Urinary bladder (tissue), 4 donors: ENCODE data around the gene MYL4. TPM values are rescaled to one million over a fixed set of nuclear protein-coding genes. Genes with fewer than 3 reads are reported as not detected.
"Not testable (repeated sequence)": the region's sequence is repeated elsewhere in the genome, so short reads cannot be mapped to it uniquely, and the experiment has no call there.

Source experiments
- DNase-seq: peaks from one replicate; pipeline ENCODE4 v3.0.0-alpha.2; 2015; ENCODE audit errors: extremely low spot score
- H3K27ac ChIP-seq: one replicate; pipeline ENCODE4 v1.5.1; 2013; ENCODE audit warnings: low read depth, mild to moderate bottlenecking, moderate library complexity
- H3K36me3 ChIP-seq: one replicate; pipeline ENCODE4 v1.6.1; 2013; ENCODE audit warnings: mild to moderate bottlenecking, moderate library complexity; ENCODE audit not compliant: insufficient read depth
- H3K4me1 ChIP-seq: one replicate; pipeline ENCODE4 v1.6.1; 2013; ENCODE audit warnings: mild to moderate bottlenecking, moderate library complexity; ENCODE audit not compliant: insufficient read depth
- H3K4me3 ChIP-seq: one replicate; pipeline ENCODE4 v1.5.1; 2013; ENCODE audit warnings: low read depth, low read length
- WGBS: extraction: QIAGEN DNeasy Blood & Tissue Kit; methylation state at CpG from one replicate; pipeline ENCODE4 v1.1.7; 2013; 5-methylcytosine and 5-hydroxymethylcytosine counted together
- polyA plus RNA-seq: library from polyadenylated mRNA; stranded (reverse); fragments of 200-250 nt; gene quantifications from one replicate; pipeline ENCODE4 v1.2.3, GENCODE V29; 2013
- total RNA-seq: library from RNA; depleted of rRNA; stranded (reverse); fragments of >200 nt; gene quantifications from one replicate; pipeline ENCODE4 v1.2.3, GENCODE V29; 2014
- donor health status: healthy with polysubstance abuse.
- donor health status: healthy.

Gene MYL4
- total and polyA plus RNA-seq, 2 donors: 0.53 to 31.7 TPM

- Histone ChIP-seq H3K27ac (no peak overlapping the region), H3K4me3 (no peak overlapping the region), H3K4me1 (peaks cover 3% of the 10 kb centered on the region), H3K36me3 (no peaks in the 10 kb centered on the region)
- no peak for DNase-seq
- WGBS: 92% methylated on average over 1 of the region's 1 CpG
Measured at GRCh38 chr17:47251421-47251940, 42.3 kb downstream of the MYL4 start.

- Histone ChIP-seq H3K27ac (no peak overlapping the region), H3K4me3 (no peak overlapping the region), H3K4me1 (peaks cover 3% of the 10 kb centered on the region), H3K36me3 (no peaks in the 10 kb centered on the region)
- WGBS: 100% methylated on average over 1 of the region's 1 CpG
- no peak for DNase-seq
Measured at GRCh38 chr17:47252209-47252608, 43.1 kb downstream of the MYL4 start.

- peaks cover 3% of the 10 kb centered on the region for H3K4me1 ChIP-seq
- H3K4me3 ChIP-seq: peak overlapping the region; percentile 79
- no peak for DNase-seq
- H3K36me3 ChIP-seq: no peaks in the 10 kb centered on the region
- WGBS: 71% methylated on average over 10 of the region's 10 CpGs
- no peak overlapping the region for H3K27ac ChIP-seq
Measured at GRCh38 chr17:47252766-47253512, 43.8 kb downstream of the MYL4 start.

GRCh38 chr17:47253541-47254402 is 44.6 kb downstream of the MYL4 start, which contains the start of gene ITGB3:
Gene ITGB3 (plus strand): TSS chr17:47253827. CDS start chr17:47253862, 35 bp downstream.
- Histone ChIP-seq H3K4me1 (peaks cover 3% of the 10 kb centered on the region), H3K27ac (peak within 1 kb of the TSS; percentile 78), H3K4me3 (peak within 1 kb of the TSS; percentile 79), H3K36me3 (no peaks in the 10 kb centered on the region)
- under 1% methylated on average over 112 of the region's 112 CpGs for WGBS
- DNase-seq: no peak

GRCh38 chr17:47254403-47254943 is 45.3 kb downstream of the MYL4 start:
- H3K27ac ChIP-seq: peak overlapping the region; percentile 78
- WGBS: 18% methylated on average over 15 of the region's 15 CpGs
- H3K4me1 ChIP-seq: peaks cover 3% of the 10 kb centered on the region
- no peaks in the 10 kb centered on the region for H3K36me3 ChIP-seq
- no peak for DNase-seq
- H3K4me3 ChIP-seq: peak overlapping the region; percentile 79

- Histone ChIP-seq H3K36me3 (no peaks in the 10 kb centered on the region), H3K4me1 (peaks cover 3% of the 10 kb centered on the region), H3K27ac (no peak overlapping the region), H3K4me3 (no peak overlapping the region)
- DNase-seq: no peak
- 56% methylated on average over 9 of the region's 9 CpGs for WGBS
Measured at GRCh38 chr17:47257651-47258339, 48.6 kb downstream of the MYL4 start.

- no peaks in the 10 kb centered on the region for H3K36me3 ChIP-seq
- no peaks in the 10 kb centered on the region for H3K4me1 ChIP-seq
- no peak for DNase-seq
- no peak overlapping the region for H3K27ac ChIP-seq
- WGBS: 77% methylated on average over 7 of the region's 7 CpGs
- no peak overlapping the region for H3K4me3 ChIP-seq
Measured at GRCh38 chr17:47262586-47262985, 53.4 kb downstream of the MYL4 start.

GRCh38 chr17:47264166-47264565 is 55.0 kb downstream of the MYL4 start:
- no peak overlapping the region for H3K27ac ChIP-seq
- DNase-seq: no peak
- H3K4me3 ChIP-seq: no peak overlapping the region
- no peaks in the 10 kb centered on the region for H3K36me3 ChIP-seq
- 96% methylated on average over 2 of the region's 2 CpGs for WGBS
- H3K4me1 ChIP-seq: no peaks in the 10 kb centered on the region

GRCh38 chr17:47265983-47266541 is 56.9 kb downstream of the MYL4 start:
- no peak overlapping the region for H3K4me3 ChIP-seq
- no peaks in the 10 kb centered on the region for H3K36me3 ChIP-seq
- WGBS: 84% methylated on average over 2 of the region's 2 CpGs
- H3K4me1 ChIP-seq: no peaks in the 10 kb centered on the region
- no peak overlapping the region for H3K27ac ChIP-seq
- DNase-seq: no peak

- H3K4me1 ChIP-seq: no peaks in the 10 kb centered on the region
- no peak overlapping the region for H3K4me3 ChIP-seq
- 66% methylated on average over 6 of the region's 6 CpGs for WGBS
- H3K27ac ChIP-seq: no peak overlapping the region
- DNase-seq: no peak
- no peaks in the 10 kb centered on the region for H3K36me3 ChIP-seq
Measured at GRCh38 chr17:47266782-47267181, 57.6 kb downstream of the MYL4 start.

GRCh38 chr17:47267354-47267828 is 58.2 kb downstream of the MYL4 start:
- Histone ChIP-seq H3K4me1 (no peaks in the 10 kb centered on the region), H3K27ac (no peak overlapping the region), H3K4me3 (no peak overlapping the region), H3K36me3 (no peaks in the 10 kb centered on the region)
- 28% methylated on average over 1 of the region's 1 CpG for WGBS
- DNase-seq: no peak

- H3K36me3 ChIP-seq, H3K4me1 ChIP-seq, H3K27ac ChIP-seq, H3K4me3 ChIP-seq, DNase-seq: not testable (repeated sequence)
- 87% methylated on average over 3 of the region's 3 CpGs for WGBS
Measured at GRCh38 chr17:47268964-47269363, 59.8 kb downstream of the MYL4 start.
